KBM-7 (cell line): Measurements from ENCODE around the gene ARMH1.
A peak's percentile ranks its signal among the peaks of the same experiment; 100 is the strongest.
"Not testable (repeated sequence)": the region's sequence is repeated elsewhere in the genome, so short reads cannot be mapped to it uniquely, and the experiment has no call there.

Source experiments
- DNase-seq: peaks from one replicate; pipeline ENCODE4 v3.0.0-alpha.2; 2015
- in situ Hi-C: fragments of 300-500 bp; cut with MboI; formaldehyde crosslinking; loops from 2 replicates; pipeline ENCODE4 v1.14.3; 2020; ENCODE audit warnings: low sequenced_read_pairs, low pct_unique_long_range_greater_than_20kb, mixed read lengths

Gene ARMH1

DNA sequence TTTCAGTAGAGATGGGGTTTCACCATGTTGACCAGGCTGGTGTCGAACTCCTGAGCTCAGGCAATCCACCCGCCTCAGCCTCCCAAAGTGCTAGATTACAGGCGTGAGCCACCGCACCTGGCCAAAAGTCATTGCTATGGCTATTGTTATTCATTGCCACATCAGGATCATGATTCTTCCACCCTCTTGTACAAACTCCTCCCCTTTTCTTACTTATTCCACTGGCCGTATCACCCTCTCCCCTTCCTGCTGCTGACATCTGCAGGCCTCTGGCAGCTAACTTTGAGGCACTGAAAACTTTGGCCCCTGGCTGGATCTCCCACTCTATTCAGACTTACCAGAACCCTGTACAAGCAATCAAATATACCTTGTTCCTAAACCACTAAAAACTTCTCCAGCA lies 11.1 kb upstream of the ARMH1 start:
- DNase-seq: no peak
- in situ Hi-C loops: no loop called here

DNA sequence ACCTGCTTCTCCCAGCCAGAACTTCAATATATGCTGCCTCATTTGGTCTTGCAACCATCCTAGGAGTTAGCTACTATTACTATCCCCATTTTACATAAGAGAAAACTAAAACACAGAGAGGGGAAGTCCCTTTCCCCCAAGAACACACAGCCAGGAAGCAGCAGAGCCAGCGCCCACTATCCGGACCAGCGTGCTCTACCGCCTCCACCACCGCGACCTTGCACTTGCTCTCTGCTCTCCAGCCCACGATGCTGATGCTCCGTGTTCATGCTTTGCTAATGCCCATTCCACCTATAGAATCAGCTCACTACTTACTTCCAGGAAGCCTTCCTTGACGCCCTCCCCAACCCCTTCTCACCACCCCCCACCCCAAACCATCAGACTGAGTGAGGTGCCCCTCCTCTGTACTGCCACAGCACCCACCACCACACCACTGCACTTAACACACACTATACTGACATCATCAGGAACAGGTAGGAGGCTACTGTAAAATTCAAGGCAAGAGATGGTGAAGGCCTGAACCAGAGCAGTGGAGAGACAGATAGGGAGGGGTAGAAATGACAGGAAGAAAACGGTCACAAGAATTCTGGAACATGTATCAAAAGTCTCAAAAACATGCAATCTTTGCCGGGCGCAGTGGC lies 9.7 kb upstream of the ARMH1 start:
- in situ Hi-C loops: no loop called here
- peak; percentile 23 for DNase-seq

DNA sequence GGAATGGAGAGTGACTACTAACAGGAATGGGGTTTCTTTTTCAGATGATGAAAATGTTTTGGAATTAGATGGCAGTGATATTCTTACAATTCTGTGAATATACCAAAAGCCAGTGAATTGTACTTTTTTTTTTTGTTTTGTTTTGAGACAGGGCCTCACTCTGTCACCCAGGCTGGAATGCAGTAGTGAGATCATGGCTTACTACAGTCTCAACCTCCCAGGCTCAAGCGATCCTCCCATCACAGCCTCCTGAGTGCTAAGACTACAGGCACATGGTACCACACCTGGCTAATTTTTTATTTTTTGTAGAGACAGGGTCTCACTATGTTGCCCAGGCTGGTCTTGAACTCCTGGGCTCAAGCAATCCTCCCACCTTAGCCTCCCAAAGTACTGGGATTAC lies 7.8 kb upstream of the ARMH1 start:
- DNase-seq, in situ Hi-C loops: not testable (repeated sequence)

DNA sequence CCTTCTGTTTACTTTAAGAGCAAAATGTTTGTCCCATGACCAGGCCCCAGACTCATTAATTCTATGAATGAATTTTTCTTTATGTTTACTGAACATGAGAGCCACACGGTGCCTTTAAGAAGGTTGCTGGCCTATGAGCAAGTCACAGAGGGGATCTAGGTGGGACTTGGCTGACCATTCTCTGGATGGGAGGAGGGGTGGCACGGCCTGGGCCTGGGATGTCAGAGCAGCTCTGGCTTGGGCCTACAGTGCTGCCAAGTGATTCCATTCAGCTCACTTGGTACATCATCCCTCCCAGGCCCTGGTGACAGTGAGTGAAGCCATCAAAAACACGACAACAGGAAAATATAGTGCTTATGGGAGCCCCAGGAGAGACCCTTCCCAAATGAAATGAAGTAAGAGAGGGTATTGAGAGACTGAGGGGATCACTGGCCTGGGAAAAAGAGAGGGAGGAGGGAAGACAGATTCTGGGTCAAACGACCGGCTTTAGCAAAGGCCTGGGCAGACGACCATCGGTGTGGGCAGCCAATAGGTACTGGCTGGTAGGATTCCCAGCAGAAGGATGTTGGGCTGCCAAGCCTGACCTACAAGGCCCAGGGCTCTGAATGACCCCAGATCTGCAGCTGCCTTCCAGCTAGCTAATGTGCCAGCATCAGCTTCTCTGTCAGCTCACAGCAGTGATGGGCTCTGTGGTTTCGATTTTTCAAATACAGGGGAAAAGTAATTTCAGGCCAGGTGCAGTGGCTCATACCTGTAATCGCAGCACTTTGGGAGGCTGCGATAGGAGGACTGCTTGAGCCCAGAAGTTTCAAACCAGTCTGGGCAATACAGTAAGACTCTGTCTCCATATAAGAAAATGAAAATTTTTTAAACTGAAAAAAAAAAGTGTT lies 3.5 kb upstream of the ARMH1 start:
- DNase-seq: no peak
- in situ Hi-C loops: no loop called here

DNA sequence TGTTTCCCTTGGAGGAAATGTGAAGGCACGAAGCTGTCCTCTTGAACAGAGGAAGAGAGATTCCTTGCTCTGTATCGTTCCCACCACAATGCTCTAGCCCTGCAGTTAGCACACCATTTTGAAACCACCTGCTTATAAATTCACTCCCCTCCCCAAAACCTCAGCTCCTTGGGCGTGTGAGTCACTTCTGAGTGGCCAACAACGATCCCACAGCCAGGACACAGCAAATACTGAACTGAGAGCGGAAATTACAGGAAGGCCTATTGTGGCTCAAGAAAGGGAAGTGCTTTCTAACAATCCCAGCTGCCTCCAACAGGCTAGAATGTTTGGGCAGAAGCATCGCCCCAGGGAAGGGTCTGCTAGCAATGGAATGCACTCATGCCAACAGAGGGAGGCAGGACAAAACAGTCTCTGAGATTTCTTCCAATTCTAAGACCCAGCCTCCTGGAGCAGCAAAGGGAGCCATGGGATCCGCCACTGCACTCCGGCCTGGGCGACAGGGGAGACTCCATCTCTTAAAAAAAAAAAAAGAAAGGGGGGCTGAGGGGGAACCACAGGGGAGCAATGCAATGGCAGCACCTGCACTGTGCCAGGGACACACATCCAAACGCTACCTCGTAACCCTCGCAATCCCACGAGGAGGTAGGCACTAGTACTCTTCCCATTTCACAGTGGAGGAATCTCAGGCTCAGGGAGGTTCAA lies 2.1 kb upstream of the ARMH1 start:
- in situ Hi-C loops: no loop called here
- peak; percentile 98 for DNase-seq

DNA sequence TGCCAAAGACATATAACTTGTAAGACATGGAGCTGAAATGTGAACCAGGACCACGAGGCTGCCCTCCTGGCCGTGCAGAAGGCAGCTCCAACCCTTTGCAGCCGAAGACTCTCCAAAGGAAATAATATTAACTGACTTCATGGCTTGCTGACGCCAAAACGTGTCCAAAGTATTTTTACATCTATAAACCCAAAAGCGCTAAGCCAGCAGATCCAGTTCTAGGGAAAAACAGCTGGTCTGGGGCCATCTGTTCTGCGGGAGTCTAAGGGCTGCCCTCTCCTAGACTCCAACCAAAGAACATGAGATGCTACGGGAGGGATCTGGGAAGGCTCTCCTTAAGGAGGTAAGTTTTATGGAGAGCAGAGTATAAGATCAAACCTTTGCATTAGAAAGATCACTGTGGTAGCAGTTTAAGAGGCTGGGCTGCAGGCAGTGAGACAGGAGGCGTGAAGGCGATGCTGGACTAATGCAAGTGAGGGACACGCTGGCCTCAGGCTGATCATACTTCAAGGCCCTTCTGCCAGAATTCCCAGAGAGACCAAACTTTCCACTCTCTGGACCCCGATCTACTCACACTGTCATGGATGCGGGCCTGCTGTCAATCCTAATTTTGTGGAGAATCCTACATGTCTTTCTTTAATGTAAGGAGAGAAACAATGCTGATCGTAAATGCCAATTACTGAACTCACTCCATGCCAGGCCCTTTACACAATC lies 1.4 kb upstream of the ARMH1 start:
- in situ Hi-C loops: no loop called here
- DNase-seq: no peak

DNA sequence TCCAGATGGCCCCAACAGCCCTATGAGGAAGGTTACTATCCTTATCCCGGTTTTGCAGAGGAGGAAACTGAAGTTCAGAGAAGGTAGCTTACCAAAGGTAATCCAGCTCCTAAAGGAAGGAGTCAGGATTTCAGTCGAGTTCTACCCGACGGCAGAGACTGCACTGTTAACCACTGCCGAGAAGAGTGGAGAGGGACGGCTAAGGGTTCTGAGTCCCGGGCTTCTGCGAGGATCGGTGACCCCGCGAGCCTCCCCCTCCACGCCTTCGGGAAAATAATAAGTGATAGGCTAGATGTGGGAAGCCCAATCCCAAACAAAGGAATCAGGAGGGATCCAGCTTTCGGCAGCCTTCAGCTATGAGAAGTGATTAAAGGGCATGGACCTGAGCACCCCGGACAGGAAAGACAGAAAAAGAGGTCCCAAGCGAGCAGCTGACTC lies 820 bp upstream of the ARMH1 start:
- no peak for DNase-seq
- in situ Hi-C loops: no loop called here

DNA sequence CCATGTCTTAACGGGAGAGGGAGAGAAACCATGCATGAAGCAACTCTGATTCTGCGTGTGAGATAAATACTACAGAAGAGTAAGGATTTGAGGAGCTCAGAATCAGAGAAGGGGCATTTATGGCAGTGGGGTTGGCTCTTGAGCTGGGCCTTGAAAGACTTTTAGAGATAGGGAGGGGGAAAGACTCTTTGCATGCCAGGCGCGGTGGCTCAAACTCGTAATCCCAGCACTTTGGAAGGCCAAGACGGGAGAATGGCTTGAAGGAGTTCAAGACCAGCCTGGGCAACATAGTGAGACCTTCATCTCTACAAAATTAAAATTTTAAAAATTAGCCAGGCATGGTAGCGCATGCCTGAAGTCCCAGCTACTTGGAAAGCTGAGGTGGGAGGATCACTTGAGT lies 672 bp downstream of the ARMH1 start:
- in situ Hi-C loops: no loop called here
- DNase-seq: no peak

DNA sequence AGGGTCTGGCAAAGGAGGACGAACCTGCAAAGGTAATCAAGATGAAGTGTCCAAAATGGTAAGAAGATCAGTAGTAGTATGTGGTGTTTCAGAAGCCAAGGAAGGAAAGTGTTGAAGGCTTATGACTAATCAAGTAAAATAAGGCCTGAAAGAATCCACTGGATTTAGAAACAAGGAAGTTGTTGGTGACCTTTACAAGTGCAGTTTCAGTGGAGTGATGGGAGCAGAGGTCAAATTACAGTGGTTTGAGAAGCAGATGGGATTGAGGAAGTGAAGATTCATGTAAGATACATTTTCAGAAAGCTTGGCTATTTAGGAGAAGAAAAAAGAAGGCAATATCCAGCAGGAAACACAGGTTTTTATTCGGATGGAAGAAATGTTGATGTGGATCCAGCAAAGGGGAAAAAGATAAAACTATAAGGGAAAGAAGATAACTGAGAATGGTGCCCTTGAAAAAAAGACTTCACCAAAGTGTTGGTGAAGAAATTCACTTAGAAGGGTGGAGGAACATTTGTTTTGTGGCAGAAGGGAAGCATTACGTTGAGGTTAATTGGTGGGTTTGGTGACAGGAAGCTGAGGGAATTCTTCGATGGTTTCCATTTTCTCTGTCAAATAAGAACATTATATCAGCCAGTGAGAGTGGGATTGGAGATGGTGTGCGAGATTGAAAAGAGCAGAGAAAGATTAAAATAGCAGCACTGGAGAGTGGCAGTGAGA lies 2.1 kb downstream of the ARMH1 start:
- peak; percentile 89 for DNase-seq
- in situ Hi-C loops: no loop called here

DNA sequence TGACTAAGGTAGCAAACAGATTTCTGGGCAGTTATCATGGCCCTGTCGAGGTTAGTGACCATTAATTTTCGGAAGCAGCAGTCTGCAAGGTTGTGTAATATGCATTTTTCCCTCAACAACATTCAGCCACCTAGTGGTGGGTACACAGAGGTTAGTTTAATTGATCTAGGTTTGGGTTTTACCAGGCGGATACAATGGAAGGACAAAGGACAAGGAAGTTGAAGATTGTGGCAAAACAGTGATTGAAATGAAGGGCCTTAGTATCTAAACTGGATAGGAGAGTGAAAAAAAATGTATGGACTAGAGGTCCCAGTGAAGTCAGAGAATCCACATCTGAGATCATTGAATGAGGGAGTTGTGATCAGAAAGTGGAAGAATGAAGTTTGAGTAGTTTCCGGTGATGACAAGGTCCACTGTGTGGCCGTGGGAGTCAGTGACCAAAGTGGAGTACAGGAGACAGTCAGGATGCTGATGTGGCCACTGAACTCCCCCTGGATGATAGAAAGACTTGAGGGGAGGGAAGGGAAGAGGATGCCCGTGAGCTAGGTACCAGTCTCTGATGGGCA lies 2.8 kb downstream of the ARMH1 start:
- in situ Hi-C loops: no loop called here
- peak; percentile 69 for DNase-seq

DNA sequence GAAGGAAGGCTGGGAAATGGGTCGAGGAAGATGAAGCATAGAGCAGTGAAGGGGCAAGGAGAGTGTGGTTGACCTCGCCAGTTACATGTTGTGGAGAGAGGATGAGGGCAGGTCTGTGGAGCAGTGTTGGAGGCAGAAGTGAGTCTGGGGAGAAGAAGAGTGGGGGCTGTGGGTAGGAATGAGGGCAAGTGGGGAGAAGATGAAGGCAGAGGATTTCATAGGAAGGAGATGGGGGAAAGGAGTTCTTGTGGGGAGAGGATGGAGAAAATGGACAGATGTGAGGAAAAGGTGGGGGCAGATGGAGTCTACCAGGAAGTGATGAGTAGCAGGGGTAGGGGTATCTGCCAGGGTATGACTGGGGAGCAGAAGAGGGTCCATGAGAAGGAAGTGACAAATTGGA lies 3.6 kb downstream of the ARMH1 start:
- no peak for DNase-seq
- in situ Hi-C loops: no loop called here

DNA sequence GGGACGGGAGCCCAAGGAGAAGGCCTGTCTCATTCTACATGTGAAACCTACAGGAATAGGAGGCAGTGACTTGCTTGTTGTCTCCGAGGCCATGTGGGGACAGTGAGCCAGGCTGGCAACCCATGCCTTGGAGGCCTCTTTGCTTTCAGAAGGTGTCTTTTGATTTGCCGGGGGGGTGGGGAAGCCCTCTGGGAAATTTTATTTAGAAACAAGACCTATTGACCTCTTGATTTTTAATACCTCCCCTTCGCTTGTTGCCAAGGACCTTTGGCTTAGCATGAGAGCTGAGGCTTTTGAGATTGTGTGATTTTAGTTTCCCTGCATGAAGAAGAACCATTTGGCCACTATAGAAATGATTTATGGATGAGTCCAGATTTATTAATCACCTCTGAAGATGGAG lies 4.1 kb downstream of the ARMH1 start:
- in situ Hi-C loops: no loop called here
- DNase-seq: no peak

DNA sequence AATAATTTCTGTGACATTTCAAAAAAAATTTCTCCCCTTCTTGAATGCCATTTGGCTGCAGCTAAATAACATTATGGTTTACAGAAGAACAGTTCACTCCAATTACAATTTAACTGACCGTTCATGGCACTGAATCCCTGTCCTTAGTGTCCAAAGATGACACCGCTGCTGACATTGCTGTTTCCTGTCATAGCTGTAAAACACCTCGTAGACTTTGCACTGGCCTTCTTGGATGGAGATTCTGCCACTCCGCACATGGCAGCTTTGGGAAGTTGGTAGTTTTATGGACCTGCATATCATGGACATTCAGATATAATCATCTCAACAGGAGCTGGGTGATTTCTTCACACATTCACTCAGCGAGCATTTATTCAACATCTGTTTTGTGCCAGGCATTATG lies 5.0 kb downstream of the ARMH1 start:
- no peak for DNase-seq
- in situ Hi-C loops: no loop called here

DNA sequence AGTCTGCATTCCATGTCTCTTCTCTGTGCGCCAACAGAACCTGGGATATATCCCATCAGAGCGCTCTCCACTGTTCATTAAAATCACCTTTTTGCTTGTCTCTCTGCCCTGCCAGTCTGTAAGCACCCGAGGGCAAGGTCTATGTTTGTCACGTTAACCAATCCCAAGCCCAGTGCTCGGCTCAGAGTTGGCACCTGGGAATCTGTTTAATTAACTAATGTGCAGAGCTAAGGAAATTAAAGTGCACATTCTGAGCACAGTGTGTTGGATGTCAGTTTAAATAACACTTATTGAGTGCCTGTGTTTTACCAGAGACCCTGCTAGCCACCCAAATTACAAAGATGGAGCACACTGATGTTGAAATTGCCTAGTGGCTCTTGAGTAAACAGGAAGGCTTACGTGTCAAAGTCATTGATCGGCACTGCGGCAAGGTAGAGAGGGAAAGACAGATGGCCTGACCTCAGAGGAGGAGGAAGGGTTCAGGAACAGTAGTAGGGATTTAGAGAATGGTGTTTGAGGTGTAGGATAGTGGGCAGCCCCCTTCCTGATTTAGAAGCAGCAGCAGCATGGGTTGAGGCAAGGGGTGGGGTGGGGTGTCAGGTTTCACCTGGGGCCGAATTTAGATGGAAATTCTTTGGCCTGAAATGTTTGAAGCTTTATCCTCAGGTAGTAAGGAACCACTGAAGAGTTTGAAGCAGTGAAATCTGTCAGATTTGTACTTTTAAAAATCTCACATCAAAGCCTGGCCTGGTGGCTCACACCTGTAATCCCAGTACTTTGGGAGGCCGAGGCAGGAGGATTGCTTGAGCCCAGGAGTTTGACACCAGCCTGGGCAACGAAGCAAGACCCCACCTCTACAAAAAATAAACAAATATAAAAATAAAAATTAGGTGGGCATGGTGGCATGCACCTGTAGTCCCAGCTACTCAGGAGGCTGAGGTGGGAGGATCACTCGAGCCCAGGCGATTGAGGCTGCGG lies 7.7 kb downstream of the ARMH1 start:
- in situ Hi-C loops: no loop called here
- peak; percentile 33 for DNase-seq

DNA sequence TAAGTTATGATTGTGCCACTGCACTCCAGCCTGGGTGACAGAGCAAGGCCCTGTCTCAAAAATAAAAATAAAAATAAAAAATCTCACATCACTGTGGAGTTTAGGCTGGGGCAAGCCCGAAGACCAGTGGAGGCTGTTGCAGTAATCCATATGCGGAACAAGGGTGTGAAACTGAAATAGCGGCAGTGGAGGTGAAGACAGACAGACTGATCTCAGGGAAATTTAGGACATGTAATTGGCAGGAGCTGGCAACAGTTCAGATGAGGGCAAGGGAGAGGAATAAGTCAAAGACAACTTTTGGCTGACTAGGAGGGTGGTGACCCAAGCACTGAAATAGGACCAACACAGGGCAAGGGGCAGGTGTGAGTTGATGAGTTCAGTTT lies 8.4 kb downstream of the ARMH1 start:
- DNase-seq: no peak
- in situ Hi-C loops: no loop called here

DNA sequence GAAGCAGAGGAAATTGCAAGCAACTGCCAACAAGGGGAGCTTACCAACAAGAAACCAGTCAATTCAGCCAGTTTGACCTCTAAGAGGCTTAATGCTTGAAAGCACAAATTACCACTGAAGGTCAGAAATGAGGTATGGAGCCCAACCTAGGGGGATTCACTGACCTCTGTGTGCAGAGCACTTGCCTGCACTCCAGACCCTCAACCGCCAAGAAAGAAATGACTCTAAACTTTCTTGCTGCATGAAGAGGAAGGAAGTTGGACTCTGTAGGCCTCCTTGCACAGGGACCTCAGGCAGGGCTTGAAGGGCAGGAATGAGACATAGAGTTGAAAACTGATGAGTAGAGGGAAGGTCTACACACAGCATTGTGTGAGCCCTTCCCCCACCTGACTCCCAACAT lies 10.0 kb downstream of the ARMH1 start:
- DNase-seq: peak; percentile 74
- in situ Hi-C loops: no loop called here

DNA sequence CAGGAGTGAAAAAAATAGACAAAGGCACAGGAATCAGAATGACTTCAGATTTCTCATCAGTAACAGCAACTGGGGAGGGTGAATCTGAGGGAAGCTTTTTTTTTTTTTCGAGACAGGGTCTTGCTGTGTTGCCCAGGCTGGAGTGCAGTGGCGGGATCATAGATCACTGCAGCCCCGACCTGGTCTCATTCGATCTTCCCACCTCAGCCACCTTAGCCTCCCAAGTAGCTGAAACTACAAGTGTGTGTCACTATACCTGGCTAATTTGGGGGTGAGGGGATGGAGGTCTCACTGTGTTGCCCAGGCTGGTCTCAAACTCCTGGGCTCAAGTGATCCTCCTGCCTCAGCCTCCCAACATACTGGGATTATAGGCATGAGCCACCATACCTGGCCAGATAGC lies 10.7 kb downstream of the ARMH1 start:
- in situ Hi-C loops: no loop called here
- no peak for DNase-seq

DNA sequence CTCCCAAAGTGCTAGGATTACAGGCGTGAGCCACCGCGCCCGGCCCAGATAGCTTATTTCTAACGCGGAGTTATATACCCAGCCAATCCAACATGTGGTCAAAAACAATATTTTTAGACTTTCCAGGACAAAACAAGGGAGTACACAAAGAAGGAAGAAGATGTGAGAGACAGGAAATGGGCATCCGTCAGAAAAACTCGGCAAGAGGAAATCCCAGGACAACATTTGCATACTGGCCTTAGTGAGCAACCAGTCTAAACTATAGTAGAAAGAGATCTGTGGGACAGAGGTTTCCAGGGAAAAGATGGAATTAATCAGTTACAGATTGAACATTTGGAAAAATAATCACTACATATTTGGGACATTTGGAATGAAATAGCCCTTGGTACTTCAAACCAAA lies 11.4 kb downstream of the ARMH1 start:
- in situ Hi-C loops: no loop called here
- DNase-seq: no peak
